Measurements from ENCODE around the gene ASXL2.

DNA sequence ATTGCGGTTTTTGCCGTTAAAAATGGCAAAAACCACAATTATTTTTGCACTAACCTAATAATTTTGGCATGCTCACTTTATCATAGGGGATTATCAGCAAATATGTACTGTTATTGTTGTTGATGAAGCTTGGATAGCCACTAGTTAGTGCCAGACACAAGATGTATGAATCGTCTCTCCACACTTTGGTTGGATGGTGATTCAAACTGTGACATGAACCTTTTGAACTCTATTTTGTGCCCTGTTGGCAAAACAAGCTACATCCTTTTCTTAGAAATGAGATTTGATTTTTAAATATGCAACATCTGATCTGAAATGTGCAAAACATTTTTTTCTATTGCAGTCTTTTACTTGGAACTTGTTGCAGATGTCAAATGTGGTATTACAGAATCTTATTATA, 156.1 kb downstream of the ASXL2 start:
- no peak for TF ChIP-seq CTCF (IDR thresholded peaks at IDR 0.05)
- TF ChIP-seq POLR2A (IDR thresholded peaks at IDR 0.05): no peak
- no peak for TF ChIP-seq EP300 (IDR thresholded peaks at IDR 0.05)
